HepG2 (cell line): ENCODE measurements around the gene MDFIC. TPM values are rescaled to one million over a fixed set of nuclear protein-coding genes. Genes with fewer than 3 reads are reported as not detected.

Source experiments
- ATAC-seq: fragments of 200-7000 bp; cut with Tn5 transposase; 3 replicates; pipeline ENCODE4 v1.9.1; 2020; ENCODE audit warnings: mild to moderate bottlenecking, moderate library complexity
- BruUV-seq: library from RNA; stranded (reverse); fragments of 400-500 nt; replicated peaks from 2 replicates; lab custom pipeline; 2021; lab: Mats Ljungman, UMichigan
- CTCF ChIA-PET: fragments of 300-600 bp; formaldehyde crosslinking; extraction: SDS; loops from one replicate; lab custom pipeline; 2021; ENCODE audit warnings: low total read pairs, inconsistent platforms, low intra/inter-chr PET ratio; lab: Yijun Ruan, JAX
- POLR2A ChIA-PET: fragments of 350-600 bp; sonication (Branson Sonifier 250); formaldehyde crosslinking; loops from one replicate; lab custom pipeline; 2020; ENCODE audit warnings: antibody characterized with exemption, inconsistent platforms; lab: Yijun Ruan, JAX
- DNase-seq: peaks from one replicate; pipeline ENCODE4 v3.0.0-alpha.2; 2015; ENCODE audit warnings: low spot score
- FAIRE-seq: peaks from 3 replicates; lab custom pipeline; 2011; peaks lifted over from hg19 to GRCh38; lab: Jason Lieb, UNC
- H2AFZ ChIP-seq: one replicate; pipeline ENCODE4 v1.6.1; 2011; ENCODE audit warnings: low read length, inconsistent platforms
- H3K27ac ChIP-seq: fragments of 300-600 bp; 3 replicates; pipeline ENCODE4 v1.8.0; 2011; ENCODE audit warnings: mixed run types, mild to moderate bottlenecking, mixed read lengths, low read length, inconsistent platforms; ENCODE audit not compliant: insufficient read depth; ENCODE audit errors: extremely low read length
- H3K27me3 ChIP-seq, 2 experiments: fragments of 200-600 bp in 1 of 2; 2 replicates in 1 of 2; 3 replicates in 1 of 2; pipeline versions ENCODE4 v1.6.0 to v1.8.0; 2011; ENCODE audit warnings: low read length in 2 of 2, mild to moderate bottlenecking in 2 of 2, moderate library complexity in 2 of 2, inconsistent platforms in 1 of 2; ENCODE audit not compliant: insufficient read depth in 2 of 2, control insufficient read depth in 1 of 2
- H3K36me3 ChIP-seq, 2 experiments: fragments of 200-600 bp in 1 of 2; replicated peaks in 1 of 2; 2 replicates in 1 of 2; 3 replicates in 1 of 2; pipeline versions ENCODE4 v1.5.1 to v1.8.0; 2011; ENCODE audit warnings: low read length in 2 of 2, inconsistent platforms in 1 of 2; ENCODE audit not compliant: insufficient read depth in 2 of 2, control insufficient read depth in 1 of 2
- H3K4me1 ChIP-seq: 2 replicates; pipeline ENCODE4 v1.5.1; 2012; ENCODE audit warnings: low read length, inconsistent platforms; ENCODE audit not compliant: insufficient read depth
- H3K4me2 ChIP-seq: 2 replicates; pipeline ENCODE4 v1.6.0; 2011; ENCODE audit warnings: low read depth, low read length, inconsistent platforms
- H3K4me3 ChIP-seq, 3 experiments: fragments of 200-600 bp in 1 of 3; sonication (generic), shearing (Covaris generic) in 1 of 3; replicated peaks in 1 of 3; 2 replicates each; pipeline ENCODE4 v1.5.1; 2011 to 2016; ENCODE audit warnings: low read length in 3 of 3, inconsistent platforms in 2 of 3, low read depth in 2 of 3, mild to moderate bottlenecking in 2 of 3, control low read depth in 1 of 3, mixed read lengths in 1 of 3; ENCODE audit not compliant: insufficient read depth in 1 of 3
- H3K79me2 ChIP-seq: one replicate; pipeline ENCODE4 v1.6.1; 2011; ENCODE audit warnings: low read length, inconsistent platforms; ENCODE audit not compliant: insufficient read depth
- H3K9ac ChIP-seq: 2 replicates; pipeline ENCODE4 v1.6.0; 2011; ENCODE audit warnings: mild to moderate bottlenecking, low read depth, low read length, inconsistent platforms; ENCODE audit not compliant: insufficient read depth
- H3K9me3 ChIP-seq: 2 replicates; pipeline ENCODE4 v1.5.1; 2012; ENCODE audit warnings: mild to moderate bottlenecking, low read length
- H4K20me1 ChIP-seq: 2 replicates; pipeline ENCODE4 v1.6.0; 2011; ENCODE audit warnings: inconsistent platforms, mild to moderate bottlenecking, low read length, moderate library complexity; ENCODE audit not compliant: insufficient read depth
- FOXO1 ChIP-seq: sonication (generic); formaldehyde crosslinking; IDR thresholded peaks from 2 replicates; pipeline ENCODE4 v1.4.0; 2020; ENCODE audit warnings: missing genetic modification reagents
- GATAD2A ChIP-seq: IDR thresholded peaks from 2 replicates; pipeline ENCODE4 v1.6.1; 2016
- GLMP ChIP-seq: sonication (generic); formaldehyde crosslinking; IDR thresholded peaks from 2 replicates; pipeline ENCODE4 v1.9.0; 2021; ENCODE audit warnings: missing genetic modification reagents, mild to moderate bottlenecking, borderline replicate concordance
- SMARCC2 ChIP-seq: fragments of 450-650 bp; IDR thresholded peaks from 2 replicates; pipeline ENCODE4 v1.6.1; 2017; ENCODE audit warnings: antibody characterized with exemption, mild to moderate bottlenecking
- ZC3H4 ChIP-seq: sonication (generic); formaldehyde crosslinking; IDR thresholded peaks from 2 replicates; pipeline ENCODE4 v1.4.0; 2020; ENCODE audit warnings: missing genetic modification reagents, borderline replicate concordance
- ZFP36 ChIP-seq: fragments of 150-350 bp; IDR thresholded peaks from 2 replicates; pipeline ENCODE4 v1.6.1; 2018; ENCODE audit warnings: borderline replicate concordance, low read length, low read depth; ENCODE audit not compliant: partially characterized antibody
- ZSCAN20 ChIP-seq: sonication (generic); formaldehyde crosslinking; IDR thresholded peaks from 2 replicates; pipeline ENCODE4 v1.4.0; 2020; ENCODE audit warnings: missing genetic modification reagents, mild to moderate bottlenecking, borderline replicate concordance
- WGBS: methylation state at CpG from one replicate; pipeline ENCODE4 v1.1.6; 2017; ENCODE audit warnings: low lambda C conversion rate; 5-methylcytosine and 5-hydroxymethylcytosine counted together
- in situ Hi-C: cut with HindIII; loops from 2 replicates; pipeline ENCODE4 v1.10.0; 2017; ENCODE audit warnings: low pct_unique_long_range_greater_than_20kb; ENCODE audit not compliant: extremely low pct_ligation_motif_present
- intact Hi-C: fragments of 100-400 bp; cut with micrococcal nuclease; formaldehyde crosslinking; loops from one replicate; pipeline ENCODE4 v1.10.0; 2022; ENCODE audit not compliant: unreplicated experiment
- polyA plus RNA-seq, 8 experiments: library from polyadenylated mRNA; depleted of rRNA in 3 of 8; stranded (reverse) in 7 of 8; unstranded in 1 of 8; fragments of >200 nt; fragmentation: Illumina TruSeq in 4 of 8; extraction: Trizol in 4 of 8; gene quantifications; 2 replicates each; pipeline versions ENCODE4 v1.2.1 to v1.2.3, GENCODE V29; 2011 to 2016; ENCODE audit warnings: low read depth in 4 of 8, missing spikeins in 1 of 8, mixed read lengths in 1 of 8; ENCODE audit not compliant: insufficient read depth in 1 of 8
- total RNA-seq, 5 experiments: library from RNA; depleted of rRNA; stranded (reverse); fragments of >200 nt; fragmentation: Illumina TruSeq; extraction: Trizol; gene quantifications; 2 replicates each; pipeline ENCODE4 v1.2.3, GENCODE V29; 2016; ENCODE audit warnings: low read depth in 1 of 5

MDFIC gene
- total and polyA plus RNA-seq, 2 of the 13 experiments (the other 11 are each of a cell fraction or from before 2014, with no cell fraction given), result 0.13 TPM; not detected in 1

DNA sequence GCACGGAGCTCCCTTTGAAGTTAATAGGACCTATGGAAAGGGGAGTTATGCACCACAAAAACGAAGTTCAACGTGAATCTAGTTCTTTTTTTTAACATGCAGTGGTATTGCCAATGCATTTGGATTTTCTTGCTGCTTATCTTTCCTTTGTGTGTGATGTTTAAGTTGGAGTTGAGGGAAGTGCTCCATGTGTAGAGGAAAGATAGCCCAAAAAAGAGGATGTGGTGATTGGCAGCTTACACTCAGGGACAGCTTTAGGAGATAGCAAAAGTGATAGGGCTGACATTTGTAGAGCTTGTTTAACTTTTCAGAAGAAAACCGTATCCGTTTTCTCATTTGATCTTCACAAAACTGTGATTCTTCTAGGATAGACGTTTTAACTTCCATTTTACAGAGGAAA is 101.3 kb downstream of the MDFIC start (continued):
- no peak for TF ChIP-seq GLMP (CRISPR knock-in tag)

DNA sequence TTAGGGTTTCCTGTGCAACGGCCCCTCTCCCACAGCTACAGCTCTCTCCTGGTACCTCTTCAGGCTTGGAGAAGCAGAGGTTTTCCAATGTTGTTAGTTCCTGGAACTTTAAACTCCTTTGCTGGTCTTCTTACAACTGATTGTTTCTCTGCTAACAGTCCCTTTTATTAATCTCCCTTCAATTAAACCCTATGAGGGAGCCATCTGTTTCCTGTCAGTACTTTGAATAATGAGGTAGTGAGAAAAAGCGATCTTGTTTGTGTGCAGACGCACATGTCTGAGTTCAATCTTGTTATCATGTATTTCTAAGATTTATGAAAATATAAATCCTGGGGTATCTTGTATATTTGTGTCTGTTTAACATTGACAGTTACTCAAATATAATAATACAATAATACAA is 102.4 kb downstream of the MDFIC start:
- no peaks in the 10 kb centered on the region for H3K9me3 ChIP-seq
- intact Hi-C loops, result no loop called here
- no peak overlapping the region for H3K9ac ChIP-seq
- H3K4me1 ChIP-seq, result no peaks in the 10 kb centered on the region
- no peak for FAIRE-seq
- ChIA-PET POLR2A (no interaction called here), CTCF (no interaction called here)
- H3K36me3 ChIP-seq, result no peaks in the 10 kb centered on the region
- no peaks in the 10 kb centered on the region for H3K79me2 ChIP-seq
- TF ChIP-seq ZFP36 (no peak), FOXO1 (CRISPR knock-in tag) (no peak), GATAD2A (CRISPR knock-in tag) (no peak), ZC3H4 (CRISPR knock-in tag) (no peak), SMARCC2 (no peak), ZSCAN20 (no peak)
- no peak overlapping the region for H3K4me3 ChIP-seq
- no peak overlapping the region for H3K4me2 ChIP-seq
- H2AFZ ChIP-seq, result no peak overlapping the region
- in situ Hi-C loops, result no loop called here
- H4K20me1 ChIP-seq, result no peaks in the 10 kb centered on the region
- 30% methylated on average over 3 of the region's 3 CpGs for WGBS
- DNase-seq, result no peak
- BruUV-seq, result no TSS peak
- ATAC-seq, result no peak
- no peaks in the 10 kb centered on the region for H3K27me3 ChIP-seq
- no peak overlapping the region for H3K27ac ChIP-seq
